WTC11 (cell line): ENCODE measurements around the gene ANK2. TPM values are rescaled to one million over a fixed set of nuclear protein-coding genes. Genes with fewer than 3 reads are reported as not detected.
A peak's percentile ranks its signal among the peaks of the same experiment; 100 is the strongest.

Source experiments
- ATAC-seq: fragments of 200-7000 bp; cut with Tn5 transposase; 2 replicates; pipeline ENCODE4 v1.10.0; 2021; ENCODE audit warnings: mild to moderate bottlenecking, moderate library complexity
- CTCF ChIA-PET: fragments of 300-600 bp; sonication (Branson Sonifier 250); formaldehyde crosslinking; loops from one replicate; lab custom pipeline; 2021; ENCODE audit warnings: antibody characterized with exemption; lab: Charles Lee
- POLR2A ChIA-PET: fragments of 350-600 bp; sonication (Branson Sonifier 250); formaldehyde crosslinking; loops from one replicate; lab custom pipeline; 2021; ENCODE audit warnings: antibody characterized with exemption; lab: Charles Lee
- DNase-seq: peaks from one replicate; pipeline ENCODE4 v3.0.0; 2021; ENCODE audit warnings: low spot score
- H3K27ac Mint-ChIP-seq: 2 replicates; pipeline ENCODE4 v1.8.0; 2021; ENCODE audit warnings: mixed read lengths
- H3K27me3 Mint-ChIP-seq: 2 replicates; pipeline ENCODE4 v1.8.0; 2021; ENCODE audit warnings: low read depth, mild to moderate bottlenecking, moderate library complexity, mixed read lengths
- H3K36me3 Mint-ChIP-seq: 2 replicates; pipeline ENCODE4 v1.8.0; 2021; ENCODE audit warnings: mixed read lengths
- H3K4me1 Mint-ChIP-seq: 2 replicates; pipeline ENCODE4 v1.8.0; 2022; ENCODE audit warnings: mixed read lengths
- H3K4me3 Mint-ChIP-seq: 2 replicates; pipeline ENCODE4 v1.8.0; 2021; ENCODE audit warnings: mild to moderate bottlenecking, moderate library complexity, mixed read lengths
- H3K9me3 Mint-ChIP-seq: 2 replicates; pipeline ENCODE4 v1.8.0; 2021; ENCODE audit warnings: mixed read lengths
- ATF1 ChIP-seq: sonication (generic); formaldehyde crosslinking; IDR thresholded peaks from 2 replicates; pipeline ENCODE4 v1.8.1; 2023; ENCODE audit warnings: mild to moderate bottlenecking, moderate library complexity, missing genetic modification reagents
- E2F4 ChIP-seq: sonication (generic); formaldehyde crosslinking; IDR thresholded peaks from 2 replicates; pipeline ENCODE4 v1.8.1; 2022; ENCODE audit warnings: low read depth, mild to moderate bottlenecking, moderate library complexity, missing genetic modification reagents, borderline replicate concordance
- FOXP1 ChIP-seq: sonication (generic); formaldehyde crosslinking; IDR thresholded peaks from 2 replicates; pipeline ENCODE4 v1.8.0; 2022; ENCODE audit warnings: missing genetic modification reagents, mild to moderate bottlenecking, moderate library complexity, borderline replicate concordance
- GABPB1 ChIP-seq: sonication (generic); formaldehyde crosslinking; IDR thresholded peaks from 2 replicates; pipeline ENCODE4 v1.8.1; 2023; ENCODE audit warnings: mild to moderate bottlenecking, missing genetic modification reagents
- GTF2I ChIP-seq: fragments of 250-450 bp; sonication (Bioruptor Pico); conservative IDR thresholded peaks from 2 replicates; pipeline ENCODE4 v1.4.0; 2021; ENCODE audit warnings: mild to moderate bottlenecking
- HMGXB4 ChIP-seq: sonication (generic); formaldehyde crosslinking; IDR thresholded peaks from 2 replicates; pipeline ENCODE4 v1.8.1; 2023; ENCODE audit warnings: mild to moderate bottlenecking, moderate library complexity, missing genetic modification reagents
- MXD4 ChIP-seq: fragments of 250-450 bp; sonication (Bioruptor Pico); IDR thresholded peaks from 2 replicates; pipeline ENCODE4 v1.8.0; 2021; ENCODE audit warnings: mild to moderate bottlenecking, moderate library complexity, borderline replicate concordance
- PRRX2 ChIP-seq: fragments of 250-450 bp; sonication (Bioruptor Pico); IDR thresholded peaks from 2 replicates; pipeline ENCODE4 v1.8.0; 2021; ENCODE audit warnings: mild to moderate bottlenecking
- TCF7 ChIP-seq: sonication (generic); formaldehyde crosslinking; IDR thresholded peaks from 2 replicates; pipeline ENCODE4 v1.8.0; 2022; ENCODE audit warnings: mild to moderate bottlenecking, low read depth, missing genetic modification reagents, moderate library complexity
- USF2 ChIP-seq: sonication (generic); formaldehyde crosslinking; IDR thresholded peaks from 2 replicates; pipeline ENCODE4 v1.8.1; 2023; ENCODE audit warnings: mild to moderate bottlenecking, missing genetic modification reagents, moderate library complexity
- total RNA-seq: library from RNA; stranded (reverse); gene quantifications from 3 replicates; pipeline ENCODE4 v1.2.3, GENCODE V29; 2021
- TF ChIP-seq, protein P1 (sequence below): sonication (generic); formaldehyde crosslinking; IDR thresholded peaks from 2 replicates; pipeline ENCODE4 v1.8.1; 2022; ENCODE audit warnings: missing genetic modification reagents, borderline replicate concordance
- TF ChIP-seq, protein P2 (sequence below): sonication (generic); formaldehyde crosslinking; conservative IDR thresholded peaks from 2 replicates; pipeline ENCODE4 v1.8.1; 2023; ENCODE audit warnings: mild to moderate bottlenecking, low read depth, missing genetic modification reagents, moderate library complexity
- TF ChIP-seq, protein P3 (sequence below): sonication (generic); formaldehyde crosslinking; IDR thresholded peaks from 2 replicates; pipeline ENCODE4 v1.8.1; 2023; ENCODE audit warnings: mild to moderate bottlenecking, missing genetic modification reagents

The ANK2 gene
- total RNA-seq, 1 experiment from 2014 or later = 27.9 TPM

DNA sequence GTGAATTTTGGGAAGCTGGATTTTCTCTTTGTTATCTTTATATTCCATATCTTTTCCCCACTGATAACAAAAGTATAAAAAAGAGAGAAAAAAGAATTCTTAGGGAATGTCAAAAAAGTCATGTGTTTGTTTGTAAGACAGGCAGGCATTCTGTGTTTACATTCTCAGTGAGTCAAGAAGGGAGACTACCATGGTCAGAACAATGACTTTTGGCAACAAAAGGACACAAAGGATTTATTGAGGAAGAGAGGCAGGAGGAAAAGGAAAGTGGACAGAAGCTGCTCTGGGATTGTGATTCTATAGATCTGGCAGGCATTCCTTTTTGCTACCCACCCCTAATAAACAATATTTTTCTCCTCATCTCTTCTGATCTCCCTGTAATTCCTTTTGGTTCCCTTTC is 5.9 kb upstream of the ANK2 start (continued):
- TF ChIP-seq, protein P1, sequence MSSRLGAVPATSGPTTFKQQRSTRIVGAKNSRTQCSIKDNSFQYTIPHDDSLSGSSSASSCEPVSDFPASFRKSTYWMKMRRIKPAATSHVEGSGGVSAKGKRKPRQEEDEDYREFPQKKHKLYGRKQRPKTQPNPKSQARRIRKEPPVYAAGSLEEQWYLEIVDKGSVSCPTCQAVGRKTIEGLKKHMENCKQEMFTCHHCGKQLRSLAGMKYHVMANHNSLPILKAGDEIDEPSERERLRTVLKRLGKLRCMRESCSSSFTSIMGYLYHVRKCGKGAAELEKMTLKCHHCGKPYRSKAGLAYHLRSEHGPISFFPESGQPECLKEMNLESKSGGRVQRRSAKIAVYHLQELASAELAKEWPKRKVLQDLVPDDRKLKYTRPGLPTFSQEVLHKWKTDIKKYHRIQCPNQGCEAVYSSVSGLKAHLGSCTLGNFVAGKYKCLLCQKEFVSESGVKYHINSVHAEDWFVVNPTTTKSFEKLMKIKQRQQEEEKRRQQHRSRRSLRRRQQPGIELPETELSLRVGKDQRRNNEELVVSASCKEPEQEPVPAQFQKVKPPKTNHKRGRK (CRISPR knock-in tag) = no peak
- TF ChIP-seq, protein P2, sequence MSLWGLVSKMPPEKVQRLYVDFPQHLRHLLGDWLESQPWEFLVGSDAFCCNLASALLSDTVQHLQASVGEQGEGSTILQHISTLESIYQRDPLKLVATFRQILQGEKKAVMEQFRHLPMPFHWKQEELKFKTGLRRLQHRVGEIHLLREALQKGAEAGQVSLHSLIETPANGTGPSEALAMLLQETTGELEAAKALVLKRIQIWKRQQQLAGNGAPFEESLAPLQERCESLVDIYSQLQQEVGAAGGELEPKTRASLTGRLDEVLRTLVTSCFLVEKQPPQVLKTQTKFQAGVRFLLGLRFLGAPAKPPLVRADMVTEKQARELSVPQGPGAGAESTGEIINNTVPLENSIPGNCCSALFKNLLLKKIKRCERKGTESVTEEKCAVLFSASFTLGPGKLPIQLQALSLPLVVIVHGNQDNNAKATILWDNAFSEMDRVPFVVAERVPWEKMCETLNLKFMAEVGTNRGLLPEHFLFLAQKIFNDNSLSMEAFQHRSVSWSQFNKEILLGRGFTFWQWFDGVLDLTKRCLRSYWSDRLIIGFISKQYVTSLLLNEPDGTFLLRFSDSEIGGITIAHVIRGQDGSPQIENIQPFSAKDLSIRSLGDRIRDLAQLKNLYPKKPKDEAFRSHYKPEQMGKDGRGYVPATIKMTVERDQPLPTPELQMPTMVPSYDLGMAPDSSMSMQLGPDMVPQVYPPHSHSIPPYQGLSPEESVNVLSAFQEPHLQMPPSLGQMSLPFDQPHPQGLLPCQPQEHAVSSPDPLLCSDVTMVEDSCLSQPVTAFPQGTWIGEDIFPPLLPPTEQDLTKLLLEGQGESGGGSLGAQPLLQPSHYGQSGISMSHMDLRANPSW (CRISPR knock-in tag) = no peak
- TF ChIP-seq USF2 (CRISPR knock-in tag) = no peak
- TF ChIP-seq GTF2I (CRISPR knock-in tag) = no peak
- no peak for TF ChIP-seq TCF7
- no peak for TF ChIP-seq GABPB1 (CRISPR knock-in tag)
- TF ChIP-seq ATF1 (CRISPR knock-in tag) = no peak
- TF ChIP-seq MXD4 (CRISPR knock-in tag) = no peak
- no peak for TF ChIP-seq FOXP1 (CRISPR knock-in tag)

- H3K9me3 Mint-ChIP-seq = no peaks in the 10 kb centered on the region
- no peaks in the 10 kb centered on the region for H3K36me3 Mint-ChIP-seq
- ATAC-seq = peak; percentile 33
- H3K4me3 Mint-ChIP-seq = no peak overlapping the region
- peaks cover 13% of the 10 kb centered on the region for H3K4me1 Mint-ChIP-seq
- no peak for TF ChIP-seq HMGXB4 (CRISPR knock-in tag)
- TF ChIP-seq, protein P3, sequence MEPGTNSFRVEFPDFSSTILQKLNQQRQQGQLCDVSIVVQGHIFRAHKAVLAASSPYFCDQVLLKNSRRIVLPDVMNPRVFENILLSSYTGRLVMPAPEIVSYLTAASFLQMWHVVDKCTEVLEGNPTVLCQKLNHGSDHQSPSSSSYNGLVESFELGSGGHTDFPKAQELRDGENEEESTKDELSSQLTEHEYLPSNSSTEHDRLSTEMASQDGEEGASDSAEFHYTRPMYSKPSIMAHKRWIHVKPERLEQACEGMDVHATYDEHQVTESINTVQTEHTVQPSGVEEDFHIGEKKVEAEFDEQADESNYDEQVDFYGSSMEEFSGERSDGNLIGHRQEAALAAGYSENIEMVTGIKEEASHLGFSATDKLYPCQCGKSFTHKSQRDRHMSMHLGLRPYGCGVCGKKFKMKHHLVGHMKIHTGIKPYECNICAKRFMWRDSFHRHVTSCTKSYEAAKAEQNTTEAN (CRISPR knock-in tag) = no peak
- TF ChIP-seq E2F4 (CRISPR knock-in tag) = no peak
- TF ChIP-seq, protein P1 (CRISPR knock-in tag) = no peak
- no peak for TF ChIP-seq PRRX2 (CRISPR knock-in tag)
- TF ChIP-seq FOXP1 (CRISPR knock-in tag) = no peak
- no peaks in the 10 kb centered on the region for H3K27me3 Mint-ChIP-seq
- no peak for DNase-seq
- ChIA-PET CTCF (interaction anchor here (0.6 to 1.3 kb wide), 2 partner anchors 14 to 139 kb away, joined by 4 read pairs; no protein-coding TSS in a partner anchor), POLR2A (no interaction called here)
- H3K27ac Mint-ChIP-seq = no peak overlapping the region
Observed at GRCh38 chr4:113050371-113050755, 910 bp downstream of the ANK2 start.
